Mucosa of descending colon (tissue), 3 donors: ENCODE results near the gene IMMP2L. TPM values are rescaled to one million over a fixed set of nuclear protein-coding genes. Genes with fewer than 3 reads are reported as not detected.

ENCODE experiments used
- ATAC-seq: fragments of 200-7000 bp; cut with Tn5 transposase; one replicate; pipeline ENCODE4 v1.9.1; 2020; ENCODE audit warnings: mild to moderate bottlenecking, moderate library complexity
- DNase-seq, 3 donors: peaks; one replicate each; pipeline ENCODE4 v3.0.0-alpha.2; 2020
- H3K36me3 ChIP-seq: fragments of 200-600 bp; one replicate; pipeline ENCODE4 v1.8.0; 2021; ENCODE audit warnings: low read depth, mild to moderate bottlenecking
- H3K4me1 ChIP-seq: fragments of 200-600 bp; one replicate; pipeline ENCODE4 v1.8.0; 2021; ENCODE audit warnings: low read depth, mild to moderate bottlenecking
- H3K4me3 ChIP-seq: fragments of 200-600 bp; one replicate; pipeline ENCODE4 v1.8.0; 2021; ENCODE audit warnings: mild to moderate bottlenecking
- H3K9me3 ChIP-seq: fragments of 200-600 bp; one replicate; pipeline ENCODE4 v1.8.0; 2021; ENCODE audit warnings: mild to moderate bottlenecking
- CTCF ChIP-seq: fragments of 200-600 bp; IDR thresholded peaks from one replicate; pipeline ENCODE4 v1.8.0; 2022; ENCODE audit warnings: antibody characterized with exemption, mild to moderate bottlenecking
- intact Hi-C, 2 donors: fragments of 100-400 bp; cut with DNase I in 1 of 2; cut with micrococcal nuclease in 1 of 2; formaldehyde crosslinking; loops; one replicate each; pipeline versions ENCODE4 v1.11.0 to v1.11.1; 2022; cut with DNase I, micrococcal nuclease
- total RNA-seq, 3 donors: library from RNA; stranded (reverse); fragmentation: NEBNext Ultra II Directional in 2 of 3; extraction: Animal tissue kit (Norgen Biotek cat#: 25700) in 2 of 3; gene quantifications; one replicate each; pipeline versions ENCODE4 v1.2.1 to v1.2.4, GENCODE V29; 2021 to 2023
- donor health status: DM: no; HTN: no; CAD: no; lungs with moderate emphysema.
- donor health status: DM: no; HTN: no; CAD: no.
- donor health status: DM: no; HTN: yes; CAD: no.

IMMP2L gene
- total RNA-seq, 3 donors from 2014 or later = 12.1 to 20.7 (median 17.7) TPM

DNA sequence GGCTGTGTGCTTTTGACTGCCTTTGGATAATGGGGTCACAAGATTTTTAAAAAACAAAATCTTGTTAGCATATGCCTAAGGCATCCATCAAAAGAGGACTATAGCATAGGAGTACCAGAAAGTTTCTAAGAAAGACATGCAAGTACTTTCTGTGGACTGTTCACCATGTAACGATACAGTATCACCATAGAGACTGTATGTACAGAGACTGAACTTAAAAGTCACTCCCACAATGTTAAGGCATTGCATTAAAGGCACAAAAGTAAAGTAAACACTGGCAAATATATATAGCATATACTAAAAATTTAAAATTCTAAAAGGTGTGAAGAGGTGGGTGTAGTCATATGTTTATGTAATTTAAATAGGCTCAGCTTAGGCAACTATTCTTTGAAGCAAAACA is 190.9 kb downstream of the IMMP2L start:
- no peak for TF ChIP-seq CTCF
- intact Hi-C loops = no loop called here
- ATAC-seq (no peak), DNase-seq (no peak)
- H3K9me3 ChIP-seq = no peaks in the 10 kb centered on the region
- H3K4me1 ChIP-seq = no peaks in the 10 kb centered on the region
- H3K4me3 ChIP-seq = no peak overlapping the region
- no peaks in the 10 kb centered on the region for H3K36me3 ChIP-seq

GRCh38 chr7:111370002-111370401 is 192.3 kb downstream of the IMMP2L start:
- Histone ChIP-seq H3K9me3 (no peaks in the 10 kb centered on the region), H3K4me3 (no peak overlapping the region), H3K36me3 (no peaks in the 10 kb centered on the region), H3K4me1 (no peaks in the 10 kb centered on the region)
- intact Hi-C loops = no loop called here
- ATAC-seq (no peak), DNase-seq (no peak)
- no peak for TF ChIP-seq CTCF

DNA sequence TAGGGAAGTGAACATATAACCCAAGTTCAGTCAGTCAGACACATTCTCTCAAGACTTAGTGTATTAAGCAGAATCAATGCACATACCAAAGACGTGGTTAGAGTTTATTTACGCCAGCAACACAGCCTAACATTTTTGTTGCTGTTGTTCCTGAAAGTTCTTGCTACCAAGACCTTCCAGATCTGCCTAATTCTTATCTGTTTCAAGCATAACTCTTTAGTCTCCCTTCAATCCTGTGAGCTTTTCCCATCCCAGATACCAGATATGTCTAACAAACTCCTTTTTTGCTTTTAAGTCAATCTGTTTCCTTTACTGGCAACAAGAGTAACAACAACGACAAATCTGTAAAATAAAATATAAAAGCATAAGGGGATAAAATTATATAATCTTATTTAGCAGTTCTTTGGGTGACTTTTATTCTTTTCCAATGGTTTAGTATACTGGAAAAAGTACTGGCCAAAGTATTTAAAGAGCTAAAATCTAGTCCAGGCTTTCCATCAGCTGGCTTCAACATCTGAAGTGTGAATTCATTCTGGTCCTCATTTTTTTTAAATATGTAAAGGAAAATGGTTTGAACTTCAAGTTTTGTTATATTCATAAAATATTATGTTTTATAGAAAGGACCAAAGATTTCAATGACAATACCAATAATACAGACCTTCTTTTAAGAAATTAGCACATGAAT is 193.8 kb downstream of the IMMP2L start:
- H3K4me1 ChIP-seq = no peaks in the 10 kb centered on the region
- ATAC-seq (no peak), DNase-seq (no peak)
- TF ChIP-seq CTCF = no peak
- H3K36me3 ChIP-seq = no peaks in the 10 kb centered on the region
- H3K9me3 ChIP-seq = no peaks in the 10 kb centered on the region
- H3K4me3 ChIP-seq = no peak overlapping the region
- intact Hi-C loops = no loop called here

DNA sequence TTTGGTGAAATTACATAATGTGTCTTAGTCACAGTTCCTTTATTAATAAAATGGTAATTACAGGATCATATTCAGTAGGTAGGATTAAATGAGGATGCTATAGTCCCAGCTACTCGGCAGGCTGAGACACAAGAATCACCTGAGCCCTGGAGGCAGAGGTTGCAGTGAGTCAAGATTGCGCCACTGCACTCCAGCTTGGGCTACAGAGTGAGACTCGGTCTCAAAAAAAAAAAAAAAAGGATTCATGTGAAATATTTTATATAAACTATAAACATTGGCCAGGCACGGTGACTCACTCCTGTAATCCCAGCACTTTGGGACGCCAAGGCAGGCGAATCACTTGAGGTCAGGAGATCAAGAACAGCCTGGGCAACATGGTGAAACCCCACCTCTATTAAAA is 197.9 kb downstream of the IMMP2L start:
- Histone ChIP-seq H3K36me3 (no peaks in the 10 kb centered on the region), H3K4me3 (no peak overlapping the region), H3K9me3 (no peaks in the 10 kb centered on the region), H3K4me1 (no peaks in the 10 kb centered on the region)
- no peak for ATAC-seq
- TF ChIP-seq CTCF = no peak
- DNase-seq = no peak
- intact Hi-C loops = no loop called here

DNA sequence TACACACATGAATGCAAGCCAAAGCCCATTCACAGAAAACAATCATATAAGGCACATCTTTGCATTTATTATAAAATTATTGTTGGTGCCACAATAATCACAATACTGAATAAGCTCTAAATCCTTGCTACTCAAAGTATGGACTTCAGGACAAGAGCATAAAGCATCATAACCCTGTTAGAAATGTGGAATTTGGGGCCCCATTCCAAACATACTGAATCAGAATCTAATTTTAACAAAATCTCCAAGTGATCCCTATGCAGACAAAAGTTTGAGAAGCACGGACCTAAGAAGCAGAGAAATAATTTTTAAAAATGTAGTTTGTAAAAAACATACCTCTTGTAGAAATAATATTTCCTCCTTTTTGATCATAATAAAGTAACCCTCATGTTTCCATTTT is 199.2 kb downstream of the IMMP2L start:
- H3K9me3 ChIP-seq = no peaks in the 10 kb centered on the region
- intact Hi-C loops = no loop called here
- no peak overlapping the region for H3K4me3 ChIP-seq
- ATAC-seq = no peak
- H3K36me3 ChIP-seq = no peaks in the 10 kb centered on the region
- no peak for TF ChIP-seq CTCF
- H3K4me1 ChIP-seq = no peaks in the 10 kb centered on the region
- DNase-seq = no peak
